EL (cell line): ENCODE data around the gene TMEFF2.
"Not testable (repeated sequence)": the region's sequence is repeated elsewhere in the genome, so short reads cannot be mapped to it uniquely, and the experiment has no call there.

ENCODE experiments used
- DNase-seq: peaks from one replicate; pipeline ENCODE4 v3.0.0-alpha.2; 2016

The TMEFF2 gene

GRCh38 chr2:192183296-192183695 is 11.4 kb downstream of the TMEFF2 start:
- no peak for DNase-seq

DNA sequence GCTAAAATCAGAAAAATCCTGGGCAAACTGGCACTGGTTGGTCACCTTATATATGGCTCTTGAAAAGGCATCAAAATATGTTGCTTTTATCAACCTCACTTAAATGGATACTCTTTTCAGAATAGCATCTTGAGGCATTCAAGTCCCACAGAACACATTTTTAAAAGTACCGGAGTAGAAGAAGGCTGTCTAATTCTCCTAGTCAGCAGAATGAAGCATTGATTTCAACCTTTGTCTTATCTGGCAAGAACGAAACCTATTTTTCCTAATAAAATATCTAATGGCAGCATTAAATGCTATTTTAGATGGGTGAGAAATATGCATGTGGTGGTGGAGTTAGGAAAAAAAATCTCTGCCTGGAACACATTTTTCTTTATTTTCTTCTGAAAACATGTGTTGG is 27.8 kb downstream of the TMEFF2 start:
- DNase-seq = no peak

- no peak for DNase-seq
Measured at GRCh38 chr2:192165842-192166241, 28.9 kb downstream of the TMEFF2 start.

- DNase-seq = peak; percentile 69
Measured at GRCh38 chr2:192162392-192163042, 32.2 kb downstream of the TMEFF2 start.

DNA sequence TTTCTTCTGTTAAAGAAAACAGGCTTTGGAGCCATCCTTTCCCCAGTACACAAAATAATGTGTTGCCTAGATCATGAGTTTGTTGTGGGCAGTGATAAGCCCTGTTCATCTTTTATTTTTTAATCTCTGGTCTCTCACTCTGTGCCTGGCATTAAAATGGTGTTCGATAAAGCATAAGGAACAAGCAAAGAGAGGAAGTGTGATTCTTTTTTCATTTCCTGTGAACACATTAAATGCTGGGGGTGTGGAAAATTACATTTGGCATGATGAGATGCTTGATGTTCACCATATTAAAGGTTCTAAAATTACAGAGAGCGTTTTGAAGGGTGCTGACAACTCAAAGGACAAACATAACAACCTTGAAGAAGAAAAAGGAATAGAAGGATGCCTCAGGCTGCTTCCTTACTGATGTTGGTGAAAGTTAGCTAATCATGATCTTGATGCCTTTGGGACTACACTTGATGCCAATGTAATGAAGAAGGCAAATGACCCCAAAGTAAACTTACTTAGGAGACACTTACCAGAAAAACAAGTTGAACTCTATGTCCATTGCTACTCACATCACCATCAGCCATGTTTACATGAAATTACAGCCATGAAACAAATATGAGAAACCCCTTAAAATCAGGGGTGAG is 33.0 kb downstream of the TMEFF2 start:
- no peak for DNase-seq

DNA sequence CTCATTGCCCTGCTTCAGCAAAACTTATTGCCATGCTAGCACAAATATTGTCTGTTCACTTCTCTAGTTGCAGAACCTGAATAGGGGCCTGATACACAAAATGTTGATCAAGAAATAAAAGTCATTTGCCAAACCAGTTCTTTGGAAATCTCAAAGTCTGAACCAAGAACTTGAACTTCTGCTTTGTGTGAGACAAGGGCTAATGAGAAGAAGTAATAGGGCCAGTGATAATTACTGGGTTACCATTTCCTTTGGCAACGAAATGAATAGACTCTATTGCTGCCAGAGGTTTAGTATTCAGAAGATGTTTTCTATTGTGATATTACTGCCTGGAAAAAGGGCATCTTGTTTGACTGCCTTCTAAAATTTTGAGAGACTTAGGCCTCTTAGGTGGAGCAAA is 35.0 kb downstream of the TMEFF2 start:
- no peak for DNase-seq

DNA sequence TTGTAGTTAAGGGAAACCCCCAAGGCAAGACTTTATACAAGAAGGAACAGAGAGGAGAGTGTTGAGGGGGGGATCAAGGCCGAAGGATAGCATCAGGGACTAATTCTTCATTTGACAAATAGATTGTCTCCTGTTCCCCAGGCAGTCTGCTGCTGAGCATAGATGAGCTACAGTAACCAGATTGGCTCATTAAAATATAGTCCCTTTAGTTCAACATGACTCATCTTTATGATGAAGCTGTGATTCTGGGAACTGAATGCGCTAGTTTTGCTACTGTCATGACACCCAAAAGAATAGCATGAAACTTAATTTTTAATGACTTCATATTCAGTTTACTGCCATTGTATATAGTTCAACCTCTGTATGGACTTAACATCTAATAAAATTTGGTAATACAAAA is 35.5 kb downstream of the TMEFF2 start:
- no peak for DNase-seq

DNA sequence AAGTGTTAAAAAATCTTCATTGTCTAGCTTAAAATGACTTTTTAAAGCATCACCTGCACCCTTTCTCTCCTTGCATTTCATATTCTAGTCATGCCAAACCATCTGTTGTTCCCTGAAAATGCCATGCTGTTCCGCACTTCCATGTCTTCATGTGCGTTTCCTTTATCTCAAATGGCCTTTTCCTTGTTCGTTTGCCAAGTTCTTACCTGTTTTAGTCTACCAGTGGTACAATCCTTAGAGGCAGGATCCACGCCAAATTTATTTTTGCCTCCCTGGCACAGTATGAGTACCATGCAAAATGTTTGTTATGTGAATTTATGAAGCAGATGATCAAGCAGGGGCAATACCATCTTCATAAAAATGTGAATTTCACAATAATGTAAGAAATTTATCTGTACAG is 37.0 kb downstream of the TMEFF2 start:
- DNase-seq = no peak

- no peak for DNase-seq
Measured at GRCh38 chr2:192155511-192156118, 39.1 kb downstream of the TMEFF2 start.

- no peak for DNase-seq
Measured at GRCh38 chr2:192153561-192153960, 41.2 kb downstream of the TMEFF2 start.

GRCh38 chr2:192151853-192152252 is 42.9 kb downstream of the TMEFF2 start:
- DNase-seq = peak; percentile 62

DNA sequence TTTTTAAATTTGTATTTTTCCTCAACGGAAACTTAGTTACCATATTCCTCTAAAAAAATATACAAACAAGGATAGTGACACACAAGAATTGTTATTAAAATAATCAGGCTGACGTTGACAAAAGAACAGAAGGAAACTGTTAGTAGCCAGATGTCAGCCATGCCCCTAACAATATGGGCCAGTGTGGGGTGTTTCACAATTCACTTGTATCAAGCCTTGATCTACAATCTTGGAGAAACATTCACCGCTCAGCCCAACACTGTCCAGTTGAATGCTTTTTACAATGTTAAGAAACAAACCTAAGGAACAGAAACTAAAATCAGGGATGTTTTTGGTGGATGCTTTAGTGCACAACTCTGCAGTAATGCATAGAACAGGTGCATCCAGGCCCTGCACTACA is 44.6 kb downstream of the TMEFF2 start:
- DNase-seq = no peak

DNA sequence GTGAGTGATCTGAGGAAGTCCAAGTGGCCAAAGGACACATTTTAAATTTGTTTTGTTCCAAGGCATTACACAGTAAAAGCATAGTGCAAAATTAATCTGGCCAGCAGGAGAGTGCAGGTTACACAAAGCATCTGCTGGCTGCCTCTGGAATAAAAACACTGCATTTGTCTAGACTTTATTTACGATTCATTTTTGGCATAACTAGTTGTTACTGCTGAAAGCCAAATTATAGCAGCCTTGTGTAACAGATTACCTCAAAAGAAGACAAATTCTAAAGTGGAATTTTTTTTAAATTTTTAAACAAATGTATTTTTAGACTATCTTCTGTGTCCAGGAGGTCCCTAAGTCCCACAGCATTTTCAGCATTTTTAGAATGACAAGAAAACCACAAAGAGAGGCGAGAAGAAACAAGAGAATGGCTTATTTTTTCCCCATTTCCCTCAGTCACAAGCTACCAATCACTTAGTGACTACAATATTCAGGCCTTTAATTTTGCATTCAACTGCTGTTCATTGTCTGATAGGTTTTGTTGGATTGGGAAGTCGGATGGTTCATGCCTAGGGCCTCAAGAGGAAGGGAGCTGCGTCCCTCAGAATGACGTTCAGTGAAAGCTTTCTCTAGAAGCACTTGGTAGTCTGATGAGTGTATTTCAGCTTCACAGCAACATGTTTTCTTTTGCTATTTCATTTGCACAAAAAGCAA is 46.0 kb downstream of the TMEFF2 start:
- peak; percentile 46 for DNase-seq

GRCh38 chr2:192148241-192148619 is 46.5 kb downstream of the TMEFF2 start:
- no peak for DNase-seq

- peak; percentile 73 for DNase-seq
Measured at GRCh38 chr2:192146069-192147015, 48.4 kb downstream of the TMEFF2 start.

- no peak for DNase-seq
Measured at GRCh38 chr2:192145496-192145895, 49.2 kb downstream of the TMEFF2 start.

- no peak for DNase-seq
Measured at GRCh38 chr2:192140236-192140839, 54.4 kb downstream of the TMEFF2 start.

DNA sequence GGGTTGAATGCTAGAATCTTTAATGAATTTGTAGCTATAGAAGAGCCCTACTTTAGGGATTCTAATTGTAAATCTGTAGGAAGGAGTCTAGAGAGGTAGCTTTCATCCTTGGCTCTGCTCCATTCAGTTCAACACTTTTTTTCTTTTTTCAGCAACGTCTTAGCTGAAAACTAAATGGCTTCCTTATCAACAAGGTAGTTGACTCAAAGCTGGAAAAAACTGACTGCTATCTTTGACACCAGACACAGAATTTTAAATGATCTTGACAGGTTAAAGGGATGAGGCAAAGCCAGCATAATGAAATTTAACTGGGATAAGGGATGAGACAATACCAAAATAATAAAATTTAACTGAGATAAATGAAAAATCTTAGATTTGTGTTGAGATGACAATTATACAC is 54.9 kb downstream of the TMEFF2 start:
- DNase-seq = no peak

GRCh38 chr2:192137451-192137850 is 57.3 kb downstream of the TMEFF2 start:
- no peak for DNase-seq

DNA sequence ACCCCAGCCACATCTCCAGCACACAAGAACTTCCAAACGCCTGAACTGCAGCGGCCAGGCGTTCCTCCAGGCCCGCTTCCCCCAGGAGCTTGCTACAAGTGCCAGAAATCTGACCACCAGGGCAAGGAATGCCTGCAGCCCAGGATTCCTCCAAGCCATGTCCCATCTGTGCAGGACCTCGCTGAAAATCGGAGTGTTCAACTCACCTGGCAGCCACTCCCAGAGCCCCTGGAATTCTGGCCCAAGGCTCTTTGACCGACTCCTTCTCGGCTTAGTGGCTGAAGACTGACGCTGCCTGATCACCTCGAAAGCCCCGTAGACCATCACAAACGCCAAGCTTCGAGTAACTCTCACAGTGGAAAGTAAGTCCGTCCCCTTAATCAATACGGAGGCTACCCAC is 62.1 kb downstream of the TMEFF2 start:
- not testable (repeated sequence) for DNase-seq

- not testable (repeated sequence) for DNase-seq
Measured at GRCh38 chr2:192130312-192130711, 64.4 kb downstream of the TMEFF2 start.

DNA sequence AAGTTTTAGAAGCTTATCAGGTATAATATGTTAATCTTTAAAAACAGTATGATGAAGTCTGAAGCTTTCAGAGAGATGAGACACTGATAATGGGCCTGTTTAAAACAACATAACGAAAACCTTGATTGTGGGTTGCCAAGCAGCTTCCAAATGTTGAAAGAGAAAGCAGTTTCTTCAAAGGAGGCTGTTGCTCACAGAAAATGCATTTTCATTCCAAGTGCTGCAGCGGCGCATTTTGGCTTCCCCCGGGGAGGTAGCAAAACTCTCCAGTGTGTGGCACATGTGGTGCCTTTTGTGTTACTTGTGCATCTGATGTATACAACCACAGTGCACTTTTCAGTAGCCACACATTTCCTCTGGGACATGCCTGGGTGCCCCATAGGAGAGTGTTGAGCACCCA is 66.1 kb downstream of the TMEFF2 start:
- DNase-seq = no peak
